GM10847 (cell line): ENCODE results near the gene SMIM35.

ENCODE experiments used
- POLR2A ChIP-seq: IDR thresholded peaks from 2 replicates; pipeline ENCODE4 v1.6.1; 2011; ENCODE audit not compliant: insufficient read length; ENCODE audit errors: extremely low read depth

The SMIM35 gene

GRCh38 chr11:118117790-118118601 lies 31.2 kb upstream of the SMIM35 start:
- TF ChIP-seq POLR2A, result no peak

- TF ChIP-seq POLR2A, result no peak
Observed at GRCh38 chr11:118115048-118115447, 28.3 kb upstream of the SMIM35 start.

DNA sequence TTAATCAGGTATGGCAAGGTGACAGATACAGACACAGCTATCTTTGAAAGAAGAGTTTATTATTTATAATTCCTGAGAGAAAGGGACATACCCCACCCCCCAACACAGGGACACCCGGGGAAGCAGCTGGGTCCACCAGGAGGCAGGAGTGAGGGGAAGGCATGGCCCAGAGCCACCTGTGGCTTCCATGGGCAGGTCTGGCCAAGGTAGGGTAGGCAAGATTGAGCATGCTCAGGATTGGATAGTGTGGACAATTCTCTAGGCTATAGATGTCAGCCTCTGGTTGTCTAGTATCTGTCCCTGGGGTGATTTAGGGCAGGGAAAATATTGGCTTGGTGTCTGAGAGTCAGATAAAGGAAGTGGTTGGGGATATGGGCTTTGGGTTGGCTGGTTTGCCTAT lies 27.5 kb upstream of the SMIM35 start:
- no peak for TF ChIP-seq POLR2A

GRCh38 chr11:118112711-118113430 lies 26.1 kb upstream of the SMIM35 start:
- no peak for TF ChIP-seq POLR2A

GRCh38 chr11:118111744-118112035 lies 24.9 kb upstream of the SMIM35 start:
- TF ChIP-seq POLR2A, result no peak

GRCh38 chr11:118111019-118111743 lies 24.4 kb upstream of the SMIM35 start:
- TF ChIP-seq POLR2A, result no peak

- no peak for TF ChIP-seq POLR2A
Observed at GRCh38 chr11:118109231-118109630, 22.5 kb upstream of the SMIM35 start.

DNA sequence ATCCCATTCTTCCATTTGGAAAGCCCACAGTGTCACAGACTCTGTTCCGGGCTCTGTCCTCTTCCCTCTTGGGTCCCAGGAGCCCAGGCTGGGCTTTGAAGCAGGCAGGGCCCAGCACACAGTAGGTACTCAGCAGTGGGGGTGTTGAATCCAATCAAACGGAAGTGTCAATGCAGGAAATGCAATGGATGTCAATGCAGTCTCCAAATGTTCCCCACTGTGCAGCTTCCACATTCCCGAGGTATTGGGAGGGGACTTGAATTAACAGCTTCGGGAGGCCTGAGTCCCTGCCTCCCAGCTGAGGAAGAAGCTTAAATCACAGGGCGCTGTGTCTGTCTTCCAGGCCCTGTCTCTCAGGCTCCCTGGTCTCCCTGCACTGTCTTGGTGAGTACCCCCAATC lies 21.8 kb upstream of the SMIM35 start:
- no peak for TF ChIP-seq POLR2A

DNA sequence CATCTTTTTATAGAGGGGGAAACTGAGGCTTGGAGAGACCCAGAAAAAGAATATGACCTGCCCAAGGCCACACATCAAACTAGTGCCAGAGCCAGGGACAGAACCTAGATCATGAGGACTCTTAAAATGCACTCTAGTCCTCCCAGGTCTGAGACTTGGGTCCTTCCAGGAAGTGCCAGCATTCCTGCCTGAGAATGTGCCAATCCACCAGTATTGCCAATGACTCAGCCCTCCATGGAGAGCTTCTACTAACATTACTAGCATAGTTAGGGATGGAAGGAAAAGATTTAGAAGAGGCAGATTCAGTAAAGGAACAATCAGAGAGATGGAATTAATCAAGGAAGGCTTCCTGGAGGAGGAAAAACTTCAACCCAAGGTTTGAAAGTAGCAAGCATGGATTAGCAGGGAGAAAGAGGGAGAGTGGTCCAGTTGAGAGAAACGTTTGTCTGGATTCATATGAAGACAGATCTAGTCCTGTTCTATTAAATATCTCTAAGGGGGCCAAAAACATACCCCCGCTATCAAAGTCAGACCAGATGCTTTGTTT lies 20.1 kb upstream of the SMIM35 start:
- no peak for TF ChIP-seq POLR2A

DNA sequence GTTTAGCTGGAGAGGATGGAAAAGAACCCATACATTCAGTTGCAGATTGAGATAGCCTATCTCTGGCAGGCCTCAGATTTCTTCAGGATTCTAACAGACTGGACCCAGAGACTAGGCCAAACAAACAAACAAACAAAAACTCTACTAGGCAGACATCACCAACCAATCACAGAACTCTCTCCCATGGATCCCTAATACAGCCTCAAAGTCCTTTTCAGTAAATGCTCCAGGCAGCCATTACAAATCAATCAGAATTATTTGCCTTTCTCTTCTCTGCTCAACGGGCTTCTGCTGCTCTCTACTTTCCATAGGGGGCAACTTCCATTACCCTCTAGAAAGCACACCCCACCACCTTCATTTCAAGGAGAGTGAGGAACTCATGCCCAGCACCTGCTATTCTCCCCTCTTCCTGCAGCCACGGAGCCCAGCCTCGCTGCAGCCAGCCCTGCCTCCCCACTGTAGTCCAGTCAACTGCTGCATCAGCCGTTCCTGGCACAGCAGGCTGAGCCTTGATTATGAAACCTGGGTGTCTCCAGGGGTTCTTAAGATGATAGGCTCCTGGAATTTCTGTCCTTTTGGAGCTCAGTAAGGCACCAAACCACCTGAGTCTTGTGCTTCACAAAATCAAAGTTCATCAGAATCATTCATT lies 19.0 kb upstream of the SMIM35 start:
- no peak for TF ChIP-seq POLR2A

DNA sequence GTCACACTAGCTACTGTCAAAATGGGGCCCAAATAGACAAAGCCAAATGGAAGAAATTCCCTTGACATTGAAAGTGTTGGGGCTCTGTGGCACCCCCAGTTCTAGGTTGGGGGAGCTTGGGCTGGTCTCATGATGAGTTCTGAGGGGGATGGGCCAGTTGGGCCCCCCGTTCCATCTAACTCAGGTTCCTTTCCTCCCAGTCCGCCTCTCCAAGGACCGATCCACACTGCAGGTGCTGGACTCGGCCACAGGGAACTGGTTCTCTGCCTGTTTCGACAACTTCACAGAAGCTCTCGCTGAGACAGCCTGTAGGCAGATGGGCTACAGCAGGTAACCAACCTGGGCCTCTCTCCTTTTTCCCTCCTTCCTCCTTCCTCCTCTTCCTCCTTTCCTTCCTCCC lies 17.7 kb upstream of the SMIM35 start:
- no peak for TF ChIP-seq POLR2A

DNA sequence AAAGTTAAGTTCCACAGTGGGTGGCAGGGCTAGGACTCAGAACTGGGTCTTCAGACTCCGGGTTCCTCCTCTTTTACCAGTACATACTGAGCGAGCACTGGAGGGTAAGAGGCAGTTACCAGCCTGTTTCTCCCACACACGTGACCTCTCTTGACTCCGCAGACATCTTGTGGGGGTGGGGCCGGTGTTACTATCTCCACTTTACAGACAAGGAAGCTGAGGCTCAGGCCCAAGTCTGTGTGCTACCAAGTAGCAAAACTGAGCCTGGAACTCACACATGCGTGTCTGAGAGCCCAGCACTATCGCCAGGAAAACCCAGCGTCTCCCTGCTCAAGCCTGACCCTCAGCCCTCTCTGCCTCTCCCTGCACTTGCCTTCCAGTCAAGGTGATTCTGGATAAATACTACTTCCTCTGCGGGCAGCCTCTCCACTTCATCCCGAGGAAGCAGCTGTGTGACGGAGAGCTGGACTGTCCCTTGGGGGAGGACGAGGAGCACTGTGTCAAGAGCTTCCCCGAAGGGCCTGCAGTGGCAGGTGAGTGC lies 16.0 kb upstream of the SMIM35 start:
- TF ChIP-seq POLR2A, result no peak

DNA sequence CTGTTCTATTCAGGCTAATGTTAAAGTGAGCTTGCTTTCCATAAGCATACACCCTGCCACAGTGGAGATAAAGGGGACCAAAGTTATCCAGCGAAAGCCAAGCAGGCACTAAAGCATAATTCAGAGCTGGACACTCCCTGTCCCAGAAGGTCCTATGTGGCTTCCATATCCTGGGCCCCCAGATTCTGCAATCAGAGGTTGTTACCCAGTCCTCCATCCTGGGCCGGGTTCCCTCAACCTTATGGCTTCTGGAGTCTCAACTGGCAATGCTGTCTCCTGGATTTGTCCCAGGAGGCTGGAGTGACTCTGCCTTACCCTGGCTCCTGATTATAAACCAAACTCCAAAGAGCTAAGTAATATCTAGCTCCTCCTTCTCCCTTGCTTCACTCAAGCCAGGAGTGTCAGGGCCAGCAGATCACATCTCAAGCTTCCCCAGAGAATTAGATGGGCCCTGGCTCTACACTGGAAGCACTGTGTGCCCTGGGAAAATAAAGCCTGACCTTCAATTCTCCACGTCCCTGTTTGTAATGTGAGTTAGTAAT lies 14.0 kb upstream of the SMIM35 start:
- no peak for TF ChIP-seq POLR2A

GRCh38 chr11:118099838-118100556 lies 13.2 kb upstream of the SMIM35 start:
- TF ChIP-seq POLR2A, result no peak
